ENCODE results near the gene QSOX1.
A peak's percentile ranks its signal among the peaks of the same experiment; 100 is the strongest.
"Not testable (repeated sequence)": the region's sequence is repeated elsewhere in the genome, so short reads cannot be mapped to it uniquely, and the experiment has no call there.

Gene QSOX1, protein sequence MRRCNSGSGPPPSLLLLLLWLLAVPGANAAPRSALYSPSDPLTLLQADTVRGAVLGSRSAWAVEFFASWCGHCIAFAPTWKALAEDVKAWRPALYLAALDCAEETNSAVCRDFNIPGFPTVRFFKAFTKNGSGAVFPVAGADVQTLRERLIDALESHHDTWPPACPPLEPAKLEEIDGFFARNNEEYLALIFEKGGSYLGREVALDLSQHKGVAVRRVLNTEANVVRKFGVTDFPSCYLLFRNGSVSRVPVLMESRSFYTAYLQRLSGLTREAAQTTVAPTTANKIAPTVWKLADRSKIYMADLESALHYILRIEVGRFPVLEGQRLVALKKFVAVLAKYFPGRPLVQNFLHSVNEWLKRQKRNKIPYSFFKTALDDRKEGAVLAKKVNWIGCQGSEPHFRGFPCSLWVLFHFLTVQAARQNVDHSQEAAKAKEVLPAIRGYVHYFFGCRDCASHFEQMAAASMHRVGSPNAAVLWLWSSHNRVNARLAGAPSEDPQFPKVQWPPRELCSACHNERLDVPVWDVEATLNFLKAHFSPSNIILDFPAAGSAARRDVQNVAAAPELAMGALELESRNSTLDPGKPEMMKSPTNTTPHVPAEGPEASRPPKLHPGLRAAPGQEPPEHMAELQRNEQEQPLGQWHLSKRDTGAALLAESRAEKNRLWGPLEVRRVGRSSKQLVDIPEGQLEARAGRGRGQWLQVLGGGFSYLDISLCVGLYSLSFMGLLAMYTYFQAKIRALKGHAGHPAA

GRCh38 chr1:180154325-180155181, at the start of gene QSOX1:
QSOX1 (plus strand) TSS chr1:180154869; CDS start chr1:180154908, 39 bp downstream.
- DNase-seq: peak; percentile 86

DNA sequence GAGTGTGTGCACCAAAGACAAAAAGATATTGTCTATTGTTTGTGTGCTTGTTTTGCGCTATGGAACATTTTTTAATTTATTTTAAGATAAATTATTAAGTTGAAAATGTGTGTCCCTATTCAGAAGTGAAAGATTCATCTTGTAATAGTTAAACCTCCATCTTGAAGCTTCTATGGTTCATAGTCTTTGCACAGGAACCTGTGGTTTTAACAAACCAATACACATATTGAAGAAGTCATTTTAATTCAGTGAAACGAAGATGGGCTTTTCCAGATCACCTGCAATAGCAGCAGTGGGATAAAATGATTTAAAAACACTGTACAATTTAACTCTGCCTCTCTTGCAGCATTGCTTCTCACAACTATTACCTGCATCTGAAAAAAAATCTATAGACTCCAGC, 42.6 kb upstream of the QSOX1 start:
- DNase-seq: no peak

DNA sequence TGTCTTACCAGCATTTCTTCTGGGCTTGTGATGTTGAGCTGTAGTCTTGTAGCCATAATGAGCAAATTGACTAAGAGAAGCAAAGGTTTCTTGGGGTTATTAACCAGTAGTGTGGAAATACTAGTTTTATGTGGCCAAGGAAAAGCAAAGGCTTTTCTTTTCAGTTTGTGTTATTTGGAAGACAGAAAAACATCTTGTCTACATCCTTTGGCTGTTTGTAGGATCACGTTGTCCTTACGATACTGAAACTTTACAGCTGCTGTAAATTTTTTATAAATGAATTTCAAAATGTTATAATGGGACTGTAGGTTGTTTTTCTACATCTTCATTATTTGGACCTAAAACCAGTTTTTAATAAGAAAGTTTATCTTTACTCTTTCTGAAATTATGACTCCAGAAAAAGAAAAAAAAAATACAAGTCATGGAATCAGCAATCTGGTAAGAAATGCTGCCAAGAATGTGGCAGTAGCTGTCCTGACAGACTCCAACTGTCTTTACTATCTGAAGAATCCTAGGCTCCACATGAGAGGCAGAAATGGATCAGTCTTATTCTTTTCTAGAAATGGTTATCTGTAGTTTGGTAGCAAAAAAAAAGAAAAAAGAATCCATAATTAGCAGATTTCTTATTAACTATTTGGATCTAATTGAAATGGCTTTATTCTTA, 41.6 kb upstream of the QSOX1 start:
- DNase-seq: no peak

- DNase-seq: no peak
Observed at GRCh38 chr1:180114396-180114945, 40.2 kb upstream of the QSOX1 start.

- DNase-seq: no peak
Observed at GRCh38 chr1:180116964-180117763, 37.5 kb upstream of the QSOX1 start.

DNA sequence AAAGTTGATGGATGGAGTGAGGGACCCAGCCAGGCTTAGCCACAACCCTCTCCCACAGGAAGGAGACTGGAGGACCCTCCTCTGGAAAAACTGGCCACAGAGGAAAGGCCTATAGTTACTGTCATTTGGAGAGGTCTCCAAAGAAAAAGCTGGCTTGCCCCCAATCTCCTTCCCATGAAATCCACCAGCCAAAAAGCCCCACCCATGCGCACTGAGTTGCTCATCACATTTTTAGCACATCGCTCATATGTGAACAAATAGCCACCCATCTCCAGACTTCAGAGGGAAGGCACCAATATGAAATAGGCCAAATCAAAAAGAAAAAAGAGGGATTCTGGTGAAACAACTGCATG, 36.9 kb upstream of the QSOX1 start:
- DNase-seq: no peak

GRCh38 chr1:180119837-180120236, 34.8 kb upstream of the QSOX1 start:
- no peak for DNase-seq

DNA sequence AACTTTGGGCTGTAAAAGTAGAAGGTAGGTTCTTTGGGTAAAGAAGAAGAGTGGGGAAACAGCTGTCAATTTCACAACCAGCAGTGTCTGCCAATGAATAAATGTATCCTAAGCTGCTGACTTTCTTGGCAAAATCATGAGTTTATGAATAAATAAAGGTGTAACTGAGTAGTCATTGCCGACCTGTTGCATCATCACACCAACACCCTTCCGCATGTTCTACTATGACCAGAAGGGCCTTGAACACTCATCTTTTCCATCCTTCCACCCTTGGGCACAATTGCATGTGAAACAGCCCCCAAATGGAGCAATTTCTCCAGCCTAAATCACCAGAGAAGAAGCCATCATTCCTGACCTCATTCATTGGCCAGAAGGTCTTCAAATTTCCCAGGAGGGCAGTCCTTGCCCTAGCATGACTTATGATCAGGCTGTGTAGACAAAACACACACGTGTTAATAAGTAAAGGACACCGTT, 31.2 kb upstream of the QSOX1 start:
- DNase-seq: no peak

DNA sequence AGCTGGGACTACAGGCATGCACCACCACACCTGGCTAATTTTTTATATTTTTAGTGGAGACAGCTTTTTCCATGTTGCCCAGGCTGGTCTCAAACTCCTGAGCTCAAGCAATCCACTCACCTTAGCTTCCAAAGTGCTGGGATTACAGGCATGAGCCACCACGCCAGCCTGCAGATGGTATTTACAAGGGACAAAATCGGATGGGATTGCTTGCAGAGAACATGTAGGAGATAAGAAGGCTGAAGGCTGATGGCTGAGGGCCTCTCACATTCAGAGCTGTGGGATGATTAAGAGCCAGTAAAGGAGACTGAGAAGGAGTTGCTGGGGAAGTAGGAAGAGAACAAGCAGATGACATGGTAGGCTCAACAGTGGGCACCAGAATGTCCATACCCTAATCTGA, 24.0 kb upstream of the QSOX1 start:
- no peak for DNase-seq

- DNase-seq: no peak
Observed at GRCh38 chr1:180131510-180131909, 23.2 kb upstream of the QSOX1 start.

- no peak for DNase-seq
Observed at GRCh38 chr1:180133193-180133592, 21.5 kb upstream of the QSOX1 start.

- not testable (repeated sequence) for DNase-seq
Observed at GRCh38 chr1:180133688-180134087, 21.0 kb upstream of the QSOX1 start.

- DNase-seq: no peak
Observed at GRCh38 chr1:180135535-180135934, 19.1 kb upstream of the QSOX1 start.

DNA sequence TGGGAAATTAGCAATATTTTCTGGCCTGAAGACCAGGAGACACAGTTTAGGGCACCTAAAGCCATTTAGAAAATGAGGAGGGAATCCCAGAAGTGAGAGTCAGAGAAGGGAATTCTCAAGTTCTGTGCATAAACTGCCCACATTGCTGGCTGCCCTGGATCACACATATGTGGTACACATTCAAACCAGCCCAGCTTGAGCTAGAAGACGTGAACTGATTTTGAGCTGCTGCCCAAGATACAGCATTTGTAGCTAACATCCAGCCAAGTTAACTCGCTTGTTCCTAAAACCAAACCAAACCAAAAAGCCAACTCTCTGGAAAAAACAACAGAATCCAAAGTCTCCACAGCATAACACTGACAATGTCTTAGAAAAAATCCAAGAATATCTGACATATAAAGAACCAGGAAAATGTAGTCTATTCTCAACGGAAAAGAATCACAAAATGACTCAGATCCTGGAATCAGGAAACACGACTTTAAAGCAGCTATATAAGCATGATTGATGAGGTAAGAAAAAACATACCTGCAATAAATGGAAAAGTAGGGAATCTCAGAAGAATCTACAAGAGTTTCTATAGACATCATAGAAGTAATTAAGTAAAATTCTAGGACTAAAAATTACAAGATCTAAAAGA, 18.2 kb upstream of the QSOX1 start:
- no peak for DNase-seq

DNA sequence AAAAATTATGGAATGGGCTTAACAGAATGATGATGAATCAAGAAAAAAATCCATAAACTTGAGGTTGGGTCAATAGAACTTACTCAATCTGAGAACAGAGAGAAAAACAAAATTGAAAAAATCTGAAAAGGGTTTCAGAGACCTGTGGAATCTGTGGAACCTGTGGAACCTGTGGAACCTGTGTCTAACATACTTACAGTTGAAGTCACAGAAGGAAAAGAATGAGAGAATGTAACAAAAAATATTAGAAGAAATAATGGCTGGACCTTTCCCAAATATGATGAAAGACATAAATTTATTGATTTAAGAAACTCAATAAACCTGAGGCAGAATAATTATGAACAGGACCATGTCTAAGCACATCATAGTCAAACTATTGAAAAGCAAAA, 17.7 kb upstream of the QSOX1 start:
- no peak for DNase-seq

- no peak for DNase-seq
Observed at GRCh38 chr1:180137776-180138175, 16.9 kb upstream of the QSOX1 start.

DNA sequence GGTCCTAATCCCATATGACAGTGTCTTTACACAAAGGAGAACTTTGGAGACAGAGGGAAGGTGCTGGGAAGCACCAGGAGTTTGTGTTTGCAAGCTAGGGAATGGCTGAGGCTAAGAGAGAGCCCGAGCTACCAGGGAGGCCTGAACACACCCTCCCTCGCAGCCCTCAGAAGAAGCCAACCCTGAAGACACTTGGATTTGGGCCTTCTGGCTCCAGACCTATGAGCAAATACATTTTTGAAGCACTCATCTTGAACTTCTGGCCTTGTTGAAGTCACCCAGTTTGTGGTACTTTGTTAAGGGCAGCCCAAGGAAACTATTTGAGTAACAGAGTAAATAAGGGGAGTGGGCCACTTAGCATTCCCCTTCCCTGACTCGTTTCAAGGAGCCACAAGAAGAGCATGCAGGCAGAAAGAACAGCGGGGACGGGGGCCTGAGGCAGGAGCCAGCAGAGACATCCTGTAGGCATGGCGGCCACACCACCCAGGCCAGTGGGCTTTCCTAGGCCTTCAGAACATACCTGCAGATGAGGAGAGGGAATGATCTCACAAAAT, 13.2 kb upstream of the QSOX1 start:
- no peak for DNase-seq

DNA sequence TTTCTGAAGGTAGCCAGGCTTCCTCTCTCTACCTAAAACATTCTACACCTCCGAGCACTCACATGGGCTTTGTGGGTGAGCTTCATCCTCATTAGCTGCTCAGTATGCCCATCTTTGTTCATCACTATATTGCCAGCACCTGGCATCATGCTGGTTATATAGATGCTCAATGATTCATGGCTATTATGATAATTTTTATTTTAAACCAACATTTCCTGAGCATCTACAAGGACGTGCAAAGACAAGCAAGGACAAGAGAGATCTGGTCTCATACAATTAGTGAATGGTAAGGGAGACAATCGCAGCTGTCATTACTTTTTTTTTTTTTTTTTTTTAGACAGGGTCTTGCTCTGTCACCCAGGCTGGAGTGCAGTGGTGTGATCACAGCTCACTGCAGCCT, 11.3 kb upstream of the QSOX1 start:
- no peak for DNase-seq

GRCh38 chr1:180144659-180145357, 9.9 kb upstream of the QSOX1 start:
- no peak for DNase-seq

DNA sequence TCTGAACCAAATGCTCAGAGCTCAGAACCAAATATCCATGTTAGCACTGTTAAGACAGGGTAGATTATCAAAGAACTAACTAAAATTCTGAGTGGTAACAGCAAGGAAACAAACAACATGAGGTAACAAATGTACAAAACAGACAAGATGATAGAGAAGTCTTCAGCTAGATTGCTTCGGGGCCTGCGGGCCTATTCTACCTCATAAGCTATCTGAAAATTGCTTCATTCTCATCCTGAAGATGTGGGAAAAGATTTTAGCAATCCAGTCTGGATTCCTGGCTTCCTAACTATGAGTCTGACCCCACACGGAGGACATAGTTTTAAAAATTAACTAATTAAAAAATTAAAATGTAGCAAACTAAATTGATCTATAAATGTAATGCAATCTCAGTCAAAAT, 9.2 kb upstream of the QSOX1 start:
- DNase-seq: no peak
